WTC11 (cell line): Measurements from ENCODE around the gene UBASH3B. TPM values are rescaled to one million over a fixed set of nuclear protein-coding genes. Genes with fewer than 3 reads are reported as not detected.

ENCODE experiments used
- ATAC-seq: fragments of 200-7000 bp; cut with Tn5 transposase; 2 replicates; pipeline ENCODE4 v1.10.0; 2021; ENCODE audit warnings: mild to moderate bottlenecking, moderate library complexity
- CTCF ChIA-PET: fragments of 300-600 bp; sonication (Branson Sonifier 250); formaldehyde crosslinking; loops from one replicate; lab custom pipeline; 2021; ENCODE audit warnings: antibody characterized with exemption; lab: Charles Lee
- POLR2A ChIA-PET: fragments of 350-600 bp; sonication (Branson Sonifier 250); formaldehyde crosslinking; loops from one replicate; lab custom pipeline; 2021; ENCODE audit warnings: antibody characterized with exemption; lab: Charles Lee
- DNase-seq: peaks from one replicate; pipeline ENCODE4 v3.0.0; 2021; ENCODE audit warnings: low spot score
- H3K27ac Mint-ChIP-seq: 2 replicates; pipeline ENCODE4 v1.8.0; 2021; ENCODE audit warnings: mixed read lengths
- H3K27me3 Mint-ChIP-seq: 2 replicates; pipeline ENCODE4 v1.8.0; 2021; ENCODE audit warnings: low read depth, mild to moderate bottlenecking, moderate library complexity, mixed read lengths
- H3K36me3 Mint-ChIP-seq: 2 replicates; pipeline ENCODE4 v1.8.0; 2021; ENCODE audit warnings: mixed read lengths
- H3K4me1 Mint-ChIP-seq: 2 replicates; pipeline ENCODE4 v1.8.0; 2022; ENCODE audit warnings: mixed read lengths
- H3K4me3 Mint-ChIP-seq: 2 replicates; pipeline ENCODE4 v1.8.0; 2021; ENCODE audit warnings: mild to moderate bottlenecking, moderate library complexity, mixed read lengths
- H3K9me3 Mint-ChIP-seq: 2 replicates; pipeline ENCODE4 v1.8.0; 2021; ENCODE audit warnings: mixed read lengths
- FOXK1 ChIP-seq: sonication (generic); formaldehyde crosslinking; IDR thresholded peaks from 2 replicates; pipeline ENCODE4 v1.8.0; 2022; ENCODE audit warnings: mild to moderate bottlenecking, moderate library complexity, missing genetic modification reagents
- FOXP1 ChIP-seq: sonication (generic); formaldehyde crosslinking; IDR thresholded peaks from 2 replicates; pipeline ENCODE4 v1.8.0; 2022; ENCODE audit warnings: missing genetic modification reagents, mild to moderate bottlenecking, moderate library complexity, borderline replicate concordance
- HMGA2 ChIP-seq: fragments of 250-450 bp; sonication (Bioruptor Pico); IDR thresholded peaks from 2 replicates; pipeline ENCODE4 v1.4.0; 2021; ENCODE audit warnings: mild to moderate bottlenecking, moderate library complexity
- JAZF1 ChIP-seq: fragments of 250-450 bp; sonication (Bioruptor Pico); IDR thresholded peaks from 2 replicates; pipeline ENCODE4 v1.9.0; 2021; ENCODE audit warnings: moderate library complexity, mild to moderate bottlenecking, inconsistent platforms
- MYBL2 ChIP-seq: sonication (generic); formaldehyde crosslinking; IDR thresholded peaks from 2 replicates; pipeline ENCODE4 v1.8.1; 2023; ENCODE audit warnings: mild to moderate bottlenecking, moderate library complexity, missing genetic modification reagents
- NFE2L1 ChIP-seq: sonication (generic); formaldehyde crosslinking; IDR thresholded peaks from 2 replicates; pipeline ENCODE4 v1.8.1; 2023; ENCODE audit warnings: missing genetic modification reagents
- NFYB ChIP-seq: sonication (generic); formaldehyde crosslinking; conservative IDR thresholded peaks from 2 replicates; pipeline ENCODE4 v1.8.0; 2022; ENCODE audit warnings: low read depth, missing genetic modification reagents
- NR2C2 ChIP-seq: sonication (generic); formaldehyde crosslinking; IDR thresholded peaks from 2 replicates; pipeline ENCODE4 v1.8.0; 2022; ENCODE audit warnings: mild to moderate bottlenecking, missing genetic modification reagents
- PRRX2 ChIP-seq: fragments of 250-450 bp; sonication (Bioruptor Pico); IDR thresholded peaks from 2 replicates; pipeline ENCODE4 v1.8.0; 2021; ENCODE audit warnings: mild to moderate bottlenecking
- RORB ChIP-seq: fragments of 250-450 bp; sonication (Bioruptor Pico); IDR thresholded peaks from 2 replicates; pipeline ENCODE4 v1.9.0; 2021; ENCODE audit warnings: mild to moderate bottlenecking
- SMAD3 ChIP-seq: sonication (generic); formaldehyde crosslinking; IDR thresholded peaks from 2 replicates; pipeline ENCODE4 v1.8.0; 2022; ENCODE audit warnings: missing genetic modification reagents, mild to moderate bottlenecking, borderline replicate concordance
- ZNF121 ChIP-seq: sonication (generic); formaldehyde crosslinking; IDR thresholded peaks from 2 replicates; pipeline ENCODE4 v1.8.0; 2023; ENCODE audit warnings: missing genetic modification reagents
- ZNF423 ChIP-seq: fragments of 250-450 bp; sonication (Bioruptor Pico); IDR thresholded peaks from 2 replicates; pipeline ENCODE4 v2.1.2; 2022; ENCODE audit warnings: mild to moderate bottlenecking, moderate library complexity
- total RNA-seq: library from RNA; stranded (reverse); gene quantifications from 3 replicates; pipeline ENCODE4 v1.2.3, GENCODE V29; 2021
- TF ChIP-seq, protein P1 (sequence below): sonication (generic); formaldehyde crosslinking; conservative IDR thresholded peaks from 2 replicates; pipeline ENCODE4 v1.8.1; 2022; ENCODE audit warnings: mild to moderate bottlenecking, missing genetic modification reagents
- TF ChIP-seq, protein P2 (sequence below): sonication (generic); formaldehyde crosslinking; IDR thresholded peaks from 2 replicates; pipeline ENCODE4 v1.8.0; 2023; ENCODE audit warnings: missing genetic modification reagents
- TF ChIP-seq, protein P3 (sequence below): fragments of 250-450 bp; sonication (Bioruptor Pico); IDR thresholded peaks from 2 replicates; pipeline ENCODE4 v1.8.0; 2021; ENCODE audit warnings: mild to moderate bottlenecking
- TF ChIP-seq, protein P4 (sequence below): fragments of 250-450 bp; sonication (Bioruptor Pico); IDR thresholded peaks from 2 replicates; pipeline ENCODE4 v2.1.2; 2022; ENCODE audit warnings: mild to moderate bottlenecking, moderate library complexity
- TF ChIP-seq, protein P5 (sequence below): sonication (generic); formaldehyde crosslinking; IDR thresholded peaks from 2 replicates; pipeline ENCODE4 v1.8.1; 2022; ENCODE audit warnings: mild to moderate bottlenecking, missing genetic modification reagents, moderate library complexity, borderline replicate concordance
- TF ChIP-seq, protein P6 (sequence below): sonication (generic); formaldehyde crosslinking; IDR thresholded peaks from 2 replicates; pipeline ENCODE4 v1.8.1; 2022; ENCODE audit warnings: missing genetic modification reagents, borderline replicate concordance
- TF ChIP-seq, protein P7 (sequence below): sonication (generic); formaldehyde crosslinking; IDR thresholded peaks from 2 replicates; pipeline ENCODE4 v1.8.1; 2023; ENCODE audit warnings: mild to moderate bottlenecking, moderate library complexity, missing genetic modification reagents
- TF ChIP-seq, protein P8 (sequence below): sonication (generic); formaldehyde crosslinking; IDR thresholded peaks from 2 replicates; pipeline ENCODE4 v1.8.1; 2023; ENCODE audit warnings: mild to moderate bottlenecking, missing genetic modification reagents, moderate library complexity
- TF ChIP-seq, protein P9 (sequence below): sonication (generic); formaldehyde crosslinking; IDR thresholded peaks from 2 replicates; pipeline ENCODE4 v1.8.1; 2022; ENCODE audit warnings: mild to moderate bottlenecking, moderate library complexity, missing genetic modification reagents
- TF ChIP-seq, protein P10 (sequence below): fragments of 250-450 bp; sonication (Bioruptor Pico); IDR thresholded peaks from 2 replicates; pipeline ENCODE4 v1.9.0; 2021; ENCODE audit warnings: moderate library complexity, mild to moderate bottlenecking, inconsistent platforms, borderline replicate concordance

Gene UBASH3B
- total RNA-seq, 1 experiment from 2014 or later, result 21.1 TPM

DNA sequence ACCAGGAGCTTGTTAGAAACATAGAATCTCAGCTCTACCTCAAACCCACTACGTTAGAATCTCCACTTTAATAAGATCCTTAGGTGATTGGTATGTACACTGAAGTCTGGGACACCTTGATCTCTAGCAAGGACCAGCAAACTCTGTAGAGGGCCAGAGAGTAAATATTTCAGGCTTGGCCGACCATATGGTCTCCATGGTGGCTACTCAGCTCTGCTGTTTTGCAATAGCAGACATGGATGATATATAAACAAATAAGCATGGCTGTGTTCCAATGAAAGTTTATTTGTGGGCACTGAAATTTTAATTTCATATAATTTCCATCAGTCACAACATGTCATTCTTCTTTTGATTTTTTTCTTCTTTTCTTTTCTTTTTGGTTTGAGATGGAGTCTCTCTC lies 23.9 kb downstream of the UBASH3B start:
- no peak overlapping the region for H3K4me3 Mint-ChIP-seq
- ATAC-seq (no peak), DNase-seq (no peak)
- TF ChIP-seq, protein P1, sequence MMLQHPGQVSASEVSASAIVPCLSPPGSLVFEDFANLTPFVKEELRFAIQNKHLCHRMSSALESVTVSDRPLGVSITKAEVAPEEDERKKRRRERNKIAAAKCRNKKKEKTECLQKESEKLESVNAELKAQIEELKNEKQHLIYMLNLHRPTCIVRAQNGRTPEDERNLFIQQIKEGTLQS, result no peak
- TF ChIP-seq NFE2L1 (CRISPR knock-in tag), result no peak
- no peak for TF ChIP-seq FOXK1
- no peak for TF ChIP-seq HMGA2 (CRISPR knock-in tag)
- TF ChIP-seq ZNF423, result no peak
- no peak for TF ChIP-seq NR2C2 (CRISPR knock-in tag)
- TF ChIP-seq, protein P2, sequence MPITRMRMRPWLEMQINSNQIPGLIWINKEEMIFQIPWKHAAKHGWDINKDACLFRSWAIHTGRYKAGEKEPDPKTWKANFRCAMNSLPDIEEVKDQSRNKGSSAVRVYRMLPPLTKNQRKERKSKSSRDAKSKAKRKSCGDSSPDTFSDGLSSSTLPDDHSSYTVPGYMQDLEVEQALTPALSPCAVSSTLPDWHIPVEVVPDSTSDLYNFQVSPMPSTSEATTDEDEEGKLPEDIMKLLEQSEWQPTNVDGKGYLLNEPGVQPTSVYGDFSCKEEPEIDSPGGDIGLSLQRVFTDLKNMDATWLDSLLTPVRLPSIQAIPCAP, result no peak
- no peak for TF ChIP-seq MYBL2 (CRISPR knock-in tag)
- no peaks in the 10 kb centered on the region for H3K27me3 Mint-ChIP-seq
- H3K27ac Mint-ChIP-seq, result no peak overlapping the region
- H3K9me3 Mint-ChIP-seq, result no peaks in the 10 kb centered on the region
- ChIA-PET POLR2A (no interaction called here), CTCF (no interaction called here)
- H3K36me3 Mint-ChIP-seq, result no peaks in the 10 kb centered on the region
- H3K4me1 Mint-ChIP-seq, result peaks cover 15% of the 10 kb centered on the region

DNA sequence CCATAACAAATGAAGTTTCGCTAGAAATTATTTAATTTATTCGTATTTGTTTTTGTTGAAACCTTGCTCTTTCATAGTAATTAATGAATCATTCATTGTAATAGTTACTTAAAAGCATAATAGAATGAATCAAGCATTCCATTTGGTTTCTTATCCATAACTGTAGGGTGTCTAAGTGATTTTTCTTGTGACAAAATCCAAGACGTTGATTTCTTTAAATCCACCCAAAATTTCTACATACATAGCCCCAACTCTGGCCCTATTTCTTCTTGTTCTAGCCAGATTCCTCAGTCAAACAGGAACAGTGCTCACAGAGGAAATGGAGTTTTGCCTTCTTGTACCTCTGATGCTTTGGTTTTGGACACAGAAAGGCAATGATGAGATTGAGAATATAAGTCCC lies 25.5 kb downstream of the UBASH3B start:
- no peaks in the 10 kb centered on the region for H3K36me3 Mint-ChIP-seq
- POLR2A ChIA-PET, result no interaction called here
- H3K4me3 Mint-ChIP-seq, result no peak overlapping the region
- TF ChIP-seq, protein P3, sequence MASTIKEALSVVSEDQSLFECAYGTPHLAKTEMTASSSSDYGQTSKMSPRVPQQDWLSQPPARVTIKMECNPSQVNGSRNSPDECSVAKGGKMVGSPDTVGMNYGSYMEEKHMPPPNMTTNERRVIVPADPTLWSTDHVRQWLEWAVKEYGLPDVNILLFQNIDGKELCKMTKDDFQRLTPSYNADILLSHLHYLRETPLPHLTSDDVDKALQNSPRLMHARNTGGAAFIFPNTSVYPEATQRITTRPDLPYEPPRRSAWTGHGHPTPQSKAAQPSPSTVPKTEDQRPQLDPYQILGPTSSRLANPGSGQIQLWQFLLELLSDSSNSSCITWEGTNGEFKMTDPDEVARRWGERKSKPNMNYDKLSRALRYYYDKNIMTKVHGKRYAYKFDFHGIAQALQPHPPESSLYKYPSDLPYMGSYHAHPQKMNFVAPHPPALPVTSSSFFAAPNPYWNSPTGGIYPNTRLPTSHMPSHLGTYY (CRISPR knock-in tag), result no peak
- no peak for TF ChIP-seq HMGA2 (CRISPR knock-in tag)
- TF ChIP-seq SMAD3 (CRISPR knock-in tag), result no peak
- TF ChIP-seq, protein P4, sequence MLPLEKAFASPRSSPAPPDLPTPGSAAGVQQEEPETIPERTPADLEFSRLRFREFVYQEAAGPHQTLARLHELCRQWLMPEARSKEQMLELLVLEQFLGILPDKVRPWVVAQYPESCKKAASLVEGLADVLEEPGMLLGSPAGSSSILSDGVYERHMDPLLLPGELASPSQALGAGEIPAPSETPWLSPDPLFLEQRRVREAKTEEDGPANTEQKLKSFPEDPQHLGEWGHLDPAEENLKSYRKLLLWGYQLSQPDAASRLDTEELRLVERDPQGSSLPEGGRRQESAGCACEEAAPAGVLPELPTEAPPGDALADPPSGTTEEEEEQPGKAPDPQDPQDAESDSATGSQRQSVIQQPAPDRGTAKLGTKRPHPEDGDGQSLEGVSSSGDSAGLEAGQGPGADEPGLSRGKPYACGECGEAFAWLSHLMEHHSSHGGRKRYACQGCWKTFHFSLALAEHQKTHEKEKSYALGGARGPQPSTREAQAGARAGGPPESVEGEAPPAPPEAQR (CRISPR knock-in tag), result no peak
- TF ChIP-seq MYBL2 (CRISPR knock-in tag), result no peak
- TF ChIP-seq, protein P5, sequence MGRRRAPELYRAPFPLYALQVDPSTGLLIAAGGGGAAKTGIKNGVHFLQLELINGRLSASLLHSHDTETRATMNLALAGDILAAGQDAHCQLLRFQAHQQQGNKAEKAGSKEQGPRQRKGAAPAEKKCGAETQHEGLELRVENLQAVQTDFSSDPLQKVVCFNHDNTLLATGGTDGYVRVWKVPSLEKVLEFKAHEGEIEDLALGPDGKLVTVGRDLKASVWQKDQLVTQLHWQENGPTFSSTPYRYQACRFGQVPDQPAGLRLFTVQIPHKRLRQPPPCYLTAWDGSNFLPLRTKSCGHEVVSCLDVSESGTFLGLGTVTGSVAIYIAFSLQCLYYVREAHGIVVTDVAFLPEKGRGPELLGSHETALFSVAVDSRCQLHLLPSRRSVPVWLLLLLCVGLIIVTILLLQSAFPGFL (CRISPR knock-in tag), result no peak
- no peak for TF ChIP-seq PRRX2
- TF ChIP-seq NFYB (CRISPR knock-in tag), result no peak
- no peak for TF ChIP-seq FOXP1 (CRISPR knock-in tag)
- TF ChIP-seq NFE2L1 (CRISPR knock-in tag), result no peak
- no peak for TF ChIP-seq ZNF121 (CRISPR knock-in tag)
- TF ChIP-seq, protein P6, sequence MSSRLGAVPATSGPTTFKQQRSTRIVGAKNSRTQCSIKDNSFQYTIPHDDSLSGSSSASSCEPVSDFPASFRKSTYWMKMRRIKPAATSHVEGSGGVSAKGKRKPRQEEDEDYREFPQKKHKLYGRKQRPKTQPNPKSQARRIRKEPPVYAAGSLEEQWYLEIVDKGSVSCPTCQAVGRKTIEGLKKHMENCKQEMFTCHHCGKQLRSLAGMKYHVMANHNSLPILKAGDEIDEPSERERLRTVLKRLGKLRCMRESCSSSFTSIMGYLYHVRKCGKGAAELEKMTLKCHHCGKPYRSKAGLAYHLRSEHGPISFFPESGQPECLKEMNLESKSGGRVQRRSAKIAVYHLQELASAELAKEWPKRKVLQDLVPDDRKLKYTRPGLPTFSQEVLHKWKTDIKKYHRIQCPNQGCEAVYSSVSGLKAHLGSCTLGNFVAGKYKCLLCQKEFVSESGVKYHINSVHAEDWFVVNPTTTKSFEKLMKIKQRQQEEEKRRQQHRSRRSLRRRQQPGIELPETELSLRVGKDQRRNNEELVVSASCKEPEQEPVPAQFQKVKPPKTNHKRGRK (CRISPR knock-in tag), result no peak
- TF ChIP-seq, protein P7, sequence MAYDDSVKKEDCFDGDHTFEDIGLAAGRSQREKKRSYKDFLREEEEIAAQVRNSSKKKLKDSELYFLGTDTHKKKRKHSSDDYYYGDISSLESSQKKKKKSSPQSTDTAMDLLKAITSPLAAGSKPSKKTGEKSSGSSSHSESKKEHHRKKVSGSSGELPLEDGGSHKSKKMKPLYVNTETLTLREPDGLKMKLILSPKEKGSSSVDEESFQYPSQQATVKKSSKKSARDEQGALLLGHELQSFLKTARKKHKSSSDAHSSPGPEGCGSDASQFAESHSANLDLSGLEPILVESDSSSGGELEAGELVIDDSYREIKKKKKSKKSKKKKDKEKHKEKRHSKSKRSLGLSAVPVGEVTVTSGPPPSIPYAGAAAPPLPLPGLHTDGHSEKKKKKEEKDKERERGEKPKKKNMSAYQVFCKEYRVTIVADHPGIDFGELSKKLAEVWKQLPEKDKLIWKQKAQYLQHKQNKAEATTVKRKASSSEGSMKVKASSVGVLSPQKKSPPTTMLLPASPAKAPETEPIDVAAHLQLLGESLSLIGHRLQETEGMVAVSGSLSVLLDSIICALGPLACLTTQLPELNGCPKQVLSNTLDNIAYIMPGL (CRISPR knock-in tag), result no peak
- TF ChIP-seq, protein P8, sequence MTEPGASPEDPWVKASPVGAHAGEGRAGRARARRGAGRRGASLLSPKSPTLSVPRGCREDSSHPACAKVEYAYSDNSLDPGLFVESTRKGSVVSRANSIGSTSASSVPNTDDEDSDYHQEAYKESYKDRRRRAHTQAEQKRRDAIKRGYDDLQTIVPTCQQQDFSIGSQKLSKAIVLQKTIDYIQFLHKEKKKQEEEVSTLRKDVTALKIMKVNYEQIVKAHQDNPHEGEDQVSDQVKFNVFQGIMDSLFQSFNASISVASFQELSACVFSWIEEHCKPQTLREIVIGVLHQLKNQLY (CRISPR knock-in tag), result no peak
- no peak for TF ChIP-seq JAZF1 (CRISPR knock-in tag)
- TF ChIP-seq, protein P9, sequence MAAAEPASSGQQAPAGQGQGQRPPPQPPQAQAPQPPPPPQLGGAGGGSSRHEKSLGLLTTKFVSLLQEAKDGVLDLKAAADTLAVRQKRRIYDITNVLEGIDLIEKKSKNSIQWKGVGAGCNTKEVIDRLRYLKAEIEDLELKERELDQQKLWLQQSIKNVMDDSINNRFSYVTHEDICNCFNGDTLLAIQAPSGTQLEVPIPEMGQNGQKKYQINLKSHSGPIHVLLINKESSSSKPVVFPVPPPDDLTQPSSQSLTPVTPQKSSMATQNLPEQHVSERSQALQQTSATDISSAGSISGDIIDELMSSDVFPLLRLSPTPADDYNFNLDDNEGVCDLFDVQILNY (CRISPR knock-in tag), result no peak
- TF ChIP-seq, protein P10, sequence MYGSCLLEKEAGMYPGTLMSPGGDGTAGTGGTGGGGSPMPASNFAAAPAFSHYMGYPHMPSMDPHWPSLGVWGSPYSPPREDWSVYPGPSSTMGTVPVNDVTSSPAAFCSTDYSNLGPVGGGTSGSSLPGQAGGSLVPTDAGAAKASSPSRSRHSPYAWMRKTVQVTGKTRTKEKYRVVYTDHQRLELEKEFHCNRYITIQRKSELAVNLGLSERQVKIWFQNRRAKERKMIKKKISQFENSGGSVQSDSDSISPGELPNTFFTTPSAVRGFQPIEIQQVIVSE (CRISPR knock-in tag), result no peak
- TF ChIP-seq RORB (CRISPR knock-in tag), result no peak
- no peak for DNase-seq
- peaks cover 7% of the 10 kb centered on the region for H3K4me1 Mint-ChIP-seq
- H3K27me3 Mint-ChIP-seq, result no peaks in the 10 kb centered on the region
- H3K9me3 Mint-ChIP-seq, result no peaks in the 10 kb centered on the region
- ATAC-seq, result no peak
- CTCF ChIA-PET, result no interaction called here
- H3K27ac Mint-ChIP-seq, result no peak overlapping the region
